KMS-11 (cell line): ENCODE measurements around the gene CDK5RAP1.

Source experiments
- H2AFZ ChIP-seq: fragments of 200-600 bp; sonication (generic); 2 replicates; pipeline ENCODE4 v1.6.1; 2016; ENCODE audit warnings: antibody characterized with exemption, mixed run types, low read depth
- H3K27ac ChIP-seq: fragments of 200-600 bp; sonication (generic); 2 replicates; pipeline ENCODE4 v1.6.1; 2016; ENCODE audit warnings: mild to moderate bottlenecking, mixed run types
- H3K27me3 ChIP-seq: fragments of 200-600 bp; sonication (generic); 2 replicates; pipeline ENCODE4 v1.6.1; 2017; ENCODE audit warnings: mild to moderate bottlenecking, low read depth, mixed run types, moderate library complexity; ENCODE audit not compliant: insufficient read depth
- H3K36me3 ChIP-seq: fragments of 200-600 bp; sonication (generic); 2 replicates; pipeline ENCODE4 v1.6.1; 2017; ENCODE audit warnings: mild to moderate bottlenecking, mixed run types; ENCODE audit not compliant: insufficient read depth
- H3K4me1 ChIP-seq: fragments of 200-600 bp; sonication (generic); 2 replicates; pipeline ENCODE4 v1.6.1; 2016; ENCODE audit warnings: mild to moderate bottlenecking, low read depth, mixed run types; ENCODE audit not compliant: poor library complexity, severe bottlenecking
- H3K4me2 ChIP-seq: fragments of 200-600 bp; sonication (generic); 2 replicates; pipeline ENCODE4 v1.7.0; 2016; ENCODE audit warnings: mild to moderate bottlenecking, mixed run types
- H3K4me3 ChIP-seq: fragments of 200-600 bp; sonication (generic); IDR thresholded peaks from 2 replicates; pipeline ENCODE4 v1.6.1; 2017; ENCODE audit warnings: low read depth, low read length, mixed read lengths; ENCODE audit not compliant: insufficient read depth
- H3K79me2 ChIP-seq: fragments of 200-600 bp; sonication (generic); 2 replicates; pipeline ENCODE4 v1.6.1; 2016; ENCODE audit warnings: low read depth, mixed run types; ENCODE audit not compliant: insufficient read depth
- H3K9ac ChIP-seq: fragments of 200-600 bp; sonication (generic); 2 replicates; pipeline ENCODE4 v1.6.1; 2016; ENCODE audit warnings: mild to moderate bottlenecking, mixed run types
- H4K20me1 ChIP-seq: fragments of 200-600 bp; sonication (generic); 2 replicates; pipeline ENCODE4 v1.6.1; 2016; ENCODE audit warnings: mild to moderate bottlenecking, mixed run types; ENCODE audit not compliant: insufficient read depth
- CTCF ChIP-seq: fragments of 200-600 bp; sonication (generic); conservative IDR thresholded peaks from 2 replicates; pipeline ENCODE4 v1.6.1; 2017; ENCODE audit warnings: low read depth, mild to moderate bottlenecking, antibody characterized with exemption, low read length, moderate library complexity, mixed read lengths

Gene CDK5RAP1

GRCh38 chr20:33400812-33401183 is 521 bp downstream of the CDK5RAP1 start:
- H3K4me3 ChIP-seq = no peak overlapping the region

GRCh38 chr20:33399924-33400323 is 1.4 kb downstream of the CDK5RAP1 start:
- Histone ChIP-seq H3K36me3 (no peaks in the 10 kb centered on the region), H3K4me2 (peak overlapping the region; percentile 99), H4K20me1 (no peaks in the 10 kb centered on the region), H3K9ac (no peak overlapping the region; the same call in 1 of the 2 replicates), H3K79me2 (peaks cover 66% of the 10 kb centered on the region), H3K27me3 (no peaks in the 10 kb centered on the region), H3K4me3 (no peak overlapping the region), H2AFZ (no peak overlapping the region), H3K27ac (no peak overlapping the region), H3K4me1 (peaks cover 18% of the 10 kb centered on the region)
- TF ChIP-seq CTCF = no peak

More at GRCh38 chr20:33400812-33401183, 521 bp downstream of the CDK5RAP1 start:
- H2AFZ ChIP-seq = peak overlapping the region; percentile 92
- no peaks in the 10 kb centered on the region for H4K20me1 ChIP-seq
- H3K36me3 ChIP-seq = no peaks in the 10 kb centered on the region
- H3K4me1 ChIP-seq = peaks cover 18% of the 10 kb centered on the region
- peak overlapping the region; percentile 28 for H3K27ac ChIP-seq
- peak overlapping the region; percentile 74 for H3K9ac ChIP-seq
- peak overlapping the region; percentile 99 for H3K4me2 ChIP-seq
- no peaks in the 10 kb centered on the region for H3K27me3 ChIP-seq
- H3K79me2 ChIP-seq = peaks cover 63% of the 10 kb centered on the region
- TF ChIP-seq CTCF = 0 out of 2 replicates have a peak, but pooled peaks have one; percentile 18

- TF ChIP-seq CTCF = no peak
- Histone ChIP-seq H3K4me2 (no peak overlapping the region), H3K4me1 (peaks cover 24% of the 10 kb centered on the region), H3K27ac (no peak overlapping the region), H3K9ac (no peak overlapping the region), H3K4me3 (no peak overlapping the region), H4K20me1 (no peaks in the 10 kb centered on the region), H2AFZ (no peak overlapping the region), H3K79me2 (peaks cover 40% of the 10 kb centered on the region), H3K27me3 (no peaks in the 10 kb centered on the region), H3K36me3 (0 out of 2 replicates have a peak, but pooled peaks cover 5% of the 10 kb centered on the region)
Measured at GRCh38 chr20:33394718-33395117, 6.6 kb downstream of the CDK5RAP1 start.

GRCh38 chr20:33393609-33394008 is 7.7 kb downstream of the CDK5RAP1 start:
- no peak for TF ChIP-seq CTCF

More at GRCh38 chr20:33393609-33394008, 7.7 kb downstream of the CDK5RAP1 start:
- H3K9ac ChIP-seq = no peak overlapping the region
- H3K4me2 ChIP-seq = no peak overlapping the region
- no peak overlapping the region for H3K4me3 ChIP-seq
- H3K27ac ChIP-seq = no peak overlapping the region
- H3K36me3 ChIP-seq = 0 out of 2 replicates have a peak, but pooled peaks cover 5% of the 10 kb centered on the region
- peaks cover 21% of the 10 kb centered on the region for H3K4me1 ChIP-seq
- peaks cover 29% of the 10 kb centered on the region for H3K79me2 ChIP-seq
- no peaks in the 10 kb centered on the region for H4K20me1 ChIP-seq
- H2AFZ ChIP-seq = no peak overlapping the region
- no peaks in the 10 kb centered on the region for H3K27me3 ChIP-seq
